K562 (cell line): ENCODE measurements around the gene PCK1. TPM values are rescaled to one million over a fixed set of nuclear protein-coding genes. Genes with fewer than 3 reads are reported as not detected.

Experiments
- ARID3A ChIP-seq: IDR thresholded peaks from 2 replicates; pipeline ENCODE4 v1.6.1; 2012; ENCODE audit warnings: low read depth, low read length, improper control_type of control experiment, borderline replicate concordance
- BRD4 ChIP-seq: fragments of 200-600 bp; sonication (generic); IDR thresholded peaks from 2 replicates; pipeline ENCODE4 v1.6.1; 2017; ENCODE audit warnings: inconsistent platforms
- DEAF1 ChIP-seq: fragments of 450-650 bp; formaldehyde crosslinking; IDR thresholded peaks from 2 replicates; pipeline ENCODE4 v1.4.0; 2020; ENCODE audit warnings: mild to moderate bottlenecking, moderate library complexity
- GATA2 ChIP-seq: sonication (generic); formaldehyde crosslinking; IDR thresholded peaks from 2 replicates; pipeline ENCODE4 v1.4.0; 2020; ENCODE audit warnings: mild to moderate bottlenecking, missing genetic modification reagents
- MBD2 ChIP-seq: sonication (generic); IDR thresholded peaks from 2 replicates; pipeline ENCODE4 v1.6.1; 2016; ENCODE audit warnings: low read depth, borderline replicate concordance
- MED1 ChIP-seq: sonication (generic); formaldehyde crosslinking; IDR thresholded peaks from 2 replicates; pipeline ENCODE4 v1.8.1; 2023; ENCODE audit warnings: missing genetic modification reagents, borderline replicate concordance
- NFRKB ChIP-seq: fragments of 450-650 bp; IDR thresholded peaks from 2 replicates; pipeline ENCODE4 v1.6.1; 2016; ENCODE audit warnings: low read depth
- SLC30A9 ChIP-seq: fragments of 250-450 bp; sonication (Bioruptor Pico); IDR thresholded peaks from 2 replicates; pipeline ENCODE4 v1.8.0; 2022; ENCODE audit warnings: mild to moderate bottlenecking, moderate library complexity
- TCF15 ChIP-seq: fragments of 250-450 bp; sonication (Bioruptor Pico); IDR thresholded peaks from 2 replicates; pipeline ENCODE4 v1.8.0; 2022; ENCODE audit warnings: moderate library complexity, mild to moderate bottlenecking, inconsistent platforms
- ZNF407 ChIP-seq: fragments of 450-650 bp; IDR thresholded peaks from 2 replicates; pipeline ENCODE4 v1.6.1; 2016; ENCODE audit warnings: low read depth
- ZNF408 ChIP-seq: fragments of 250-450 bp; sonication (Bioruptor Pico); IDR thresholded peaks from 2 replicates; pipeline ENCODE4 v1.4.0; 2020; ENCODE audit warnings: low read depth, mild to moderate bottlenecking, moderate library complexity
- polyA plus RNA-seq, 8 experiments: library from polyadenylated mRNA; depleted of rRNA in 4 of 8; stranded (reverse) in 5 of 8; unstranded in 3 of 8; fragments of >200 nt; fragmentation: Nextera tagmentation in 2 of 8; fragmentation: Illumina TruSeq in 1 of 8; extraction: Ambion mirVana in 2 of 8; extraction: Trizol in 1 of 8; gene quantifications; 2 replicates each; pipeline versions ENCODE4 v1.2.1 to v1.2.3, GENCODE V29; 2011 to 2014; ENCODE audit warnings: inconsistent platforms in 1 of 8, missing spikeins in 1 of 8
- total RNA-seq, 7 experiments: library from RNA; depleted of rRNA in 6 of 7; stranded (reverse); fragments of >200 nt in 6 of 7; fragmentation: Illumina TruSeq in 2 of 7; extraction: Trizol in 2 of 7; gene quantifications; 2 replicates each; pipeline versions ENCODE4 v1.2.1 to v1.2.3, GENCODE V29; 2011 to 2021; ENCODE audit warnings: low replicate concordance in 1 of 7

PCK1 gene
- total and polyA plus RNA-seq, 9 of the 15 experiments (the other 6 are each of a cell fraction or from before 2014, with no cell fraction given) = 0.05 to 0.73 (median 0.15) TPM

GRCh38 chr20:57611586-57612311 lies 50.8 kb downstream of the PCK1 start (continued):
- no peak for TF ChIP-seq ARID3A
- TF ChIP-seq TCF15 (CRISPR knock-in tag) = no peak
- TF ChIP-seq GATA2 (CRISPR knock-in tag) = no peak
- TF ChIP-seq DEAF1 (CRISPR knock-in tag) = no peak
- no peak for TF ChIP-seq SLC30A9 (CRISPR knock-in tag)
- TF ChIP-seq ZNF407 = no peak
- TF ChIP-seq MBD2 = no peak
- no peak for TF ChIP-seq BRD4
- no peak for TF ChIP-seq NFRKB
- no peak for TF ChIP-seq ZNF408 (CRISPR knock-in tag)
- TF ChIP-seq MED1 (CRISPR knock-in tag) = no peak
